ENCODE data around the gene GGCX.

The GGCX gene

DNA sequence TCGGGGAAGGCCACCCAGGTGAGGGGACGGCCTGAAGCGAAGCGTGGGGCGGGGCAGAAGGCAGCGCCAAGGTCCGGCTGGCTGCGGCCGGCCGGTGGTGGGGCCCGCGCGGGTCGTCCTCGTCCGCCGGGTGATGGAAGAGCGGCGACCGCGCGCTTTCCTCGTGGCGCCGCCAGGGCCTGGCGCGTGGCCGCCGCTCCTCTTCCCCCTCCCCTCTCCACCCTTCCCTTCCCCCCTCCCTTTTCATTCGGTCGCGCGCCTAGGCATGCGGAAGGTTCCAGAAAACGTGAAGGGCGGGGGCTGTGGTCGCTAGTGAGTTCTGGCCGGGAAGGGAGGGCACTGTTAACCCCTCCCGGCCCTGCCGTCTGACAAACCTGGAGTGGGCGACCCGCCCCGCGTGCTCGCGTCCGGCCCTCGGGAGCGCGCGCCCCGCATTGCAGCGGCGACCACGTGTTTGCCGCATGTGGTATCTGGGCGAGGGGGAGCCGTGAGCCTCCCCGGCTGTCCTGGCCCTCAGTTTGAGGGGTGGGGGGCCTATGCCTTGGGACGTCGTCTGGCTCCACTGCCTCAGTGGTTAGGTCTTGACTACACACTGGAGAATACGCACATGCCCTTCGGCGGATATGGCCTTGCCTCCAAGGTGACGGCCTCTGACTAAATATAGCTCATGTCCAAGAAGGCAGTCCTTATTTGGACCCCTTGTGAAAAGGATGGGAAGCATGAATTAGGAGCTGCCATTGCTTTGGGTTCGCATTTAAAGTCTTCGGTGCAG is 21.7 kb downstream of the GGCX start:
- DNase-seq = peak; percentile 68

DNA sequence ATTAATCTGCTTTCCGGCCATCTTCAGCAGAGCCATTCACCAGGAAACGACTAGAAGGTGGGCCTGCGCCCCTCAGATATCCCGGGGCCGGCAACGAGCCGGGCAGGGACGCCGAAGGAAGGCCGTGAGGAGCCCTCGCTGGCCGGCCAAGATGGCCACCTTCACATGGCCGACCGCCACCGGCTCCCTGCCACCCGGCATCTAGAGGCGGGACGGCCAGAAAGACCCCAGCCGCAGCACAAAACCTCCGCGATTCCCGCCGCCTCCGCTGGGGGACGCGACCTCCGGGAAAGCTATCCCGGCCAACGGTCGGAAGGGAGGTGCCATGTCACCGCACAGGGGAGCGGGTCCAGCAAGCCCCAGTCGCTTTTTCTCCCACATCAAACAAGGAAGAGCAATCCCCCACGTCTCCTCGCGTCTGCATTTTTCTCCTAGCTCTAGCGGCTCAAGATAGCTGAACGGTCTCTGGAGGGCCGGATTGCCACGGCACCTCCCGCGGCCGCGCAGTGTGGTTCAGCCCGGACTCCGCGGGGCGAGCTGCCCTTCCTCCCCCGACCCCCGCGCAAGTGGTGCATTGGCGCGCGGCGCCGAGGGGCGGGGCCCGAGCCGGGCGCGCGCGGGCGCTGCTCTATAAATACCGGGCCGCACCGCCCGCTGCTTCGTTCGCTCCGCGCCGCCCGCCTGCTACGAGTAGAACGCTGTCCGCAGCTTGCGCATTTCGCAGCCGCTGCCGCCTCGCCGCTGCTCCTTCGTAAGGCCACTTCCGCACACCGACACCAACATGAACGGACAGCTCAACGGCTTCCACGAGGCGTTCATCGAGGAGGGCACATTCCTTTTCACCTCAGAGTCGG is 22.6 kb downstream of the GGCX start, which contains the start of gene MAT2A:
Gene MAT2A (plus strand): TSS at position 662 of the 854 bp plus-strand sequence. CDS start 120 bp downstream, at position 782.
- peak; percentile 94 for DNase-seq

DNA sequence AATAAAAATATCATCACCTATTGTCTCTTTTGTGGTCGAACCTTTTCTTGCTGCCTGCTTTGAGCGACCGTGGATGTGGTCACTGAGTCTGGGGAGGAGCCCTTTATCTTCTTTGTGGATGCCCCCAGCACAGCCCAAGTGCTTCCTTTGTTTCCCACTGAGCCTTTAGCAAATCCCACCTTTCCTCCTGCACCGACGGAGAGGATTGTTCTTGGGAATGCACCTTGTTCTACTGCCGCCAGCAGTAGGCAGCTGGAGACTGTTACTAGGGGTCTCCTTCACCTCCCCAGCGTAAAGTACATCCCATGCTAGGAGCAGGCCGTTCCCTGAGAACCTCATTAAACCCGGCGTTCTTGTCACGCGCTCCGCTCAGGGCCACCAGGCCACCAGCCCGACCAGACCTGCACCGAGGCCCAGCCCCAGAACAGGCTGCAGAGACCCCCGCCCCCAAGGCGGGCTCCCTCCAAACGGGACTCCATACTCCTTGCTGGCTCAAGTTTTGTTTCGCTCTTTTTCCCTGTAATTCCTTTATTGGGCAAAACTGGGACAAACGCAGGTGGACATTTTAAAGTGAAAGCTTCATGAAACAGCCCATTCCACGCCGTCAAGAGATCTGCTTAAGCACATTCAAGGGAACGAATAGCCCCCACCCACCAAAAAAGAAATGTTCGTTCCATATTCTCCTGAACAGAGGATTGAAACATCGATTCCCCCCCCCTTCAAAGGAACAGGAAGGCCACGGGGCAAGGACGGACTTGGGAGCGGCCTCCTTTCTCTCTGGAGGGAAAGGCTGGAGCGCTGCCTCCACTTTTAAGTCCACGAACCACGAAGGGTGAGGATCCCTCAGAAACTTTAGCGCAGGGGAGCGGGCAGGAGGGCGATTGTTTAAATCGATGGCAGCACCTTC is 23.4 kb downstream of the GGCX start:
- DNase-seq = peak; percentile 33

- peak; percentile 83 for DNase-seq
Observed at GRCh38 chr2:85536479-85536878, 24.8 kb downstream of the GGCX start.

DNA sequence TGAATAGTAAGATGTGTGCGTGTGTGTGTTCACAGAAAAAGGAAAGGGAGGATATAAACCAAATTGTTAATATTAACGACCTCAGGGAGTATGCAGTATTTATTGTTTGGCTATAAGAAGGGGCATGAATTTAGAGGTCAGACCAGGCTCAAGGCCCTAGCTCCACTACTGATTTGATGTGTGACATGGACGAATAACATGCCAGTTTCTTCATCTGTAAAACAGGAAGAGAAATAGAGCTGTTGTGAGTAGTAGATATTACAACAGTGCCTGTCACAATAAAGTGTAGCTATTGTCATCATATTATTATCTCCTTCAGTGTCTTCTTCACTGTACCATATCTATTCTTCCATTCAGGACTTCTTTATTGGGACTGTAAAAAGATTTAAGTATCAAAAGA is 26.4 kb downstream of the GGCX start:
- DNase-seq = no peak

- DNase-seq = no peak
Observed at GRCh38 chr2:85534099-85534498, 27.2 kb downstream of the GGCX start.

DNA sequence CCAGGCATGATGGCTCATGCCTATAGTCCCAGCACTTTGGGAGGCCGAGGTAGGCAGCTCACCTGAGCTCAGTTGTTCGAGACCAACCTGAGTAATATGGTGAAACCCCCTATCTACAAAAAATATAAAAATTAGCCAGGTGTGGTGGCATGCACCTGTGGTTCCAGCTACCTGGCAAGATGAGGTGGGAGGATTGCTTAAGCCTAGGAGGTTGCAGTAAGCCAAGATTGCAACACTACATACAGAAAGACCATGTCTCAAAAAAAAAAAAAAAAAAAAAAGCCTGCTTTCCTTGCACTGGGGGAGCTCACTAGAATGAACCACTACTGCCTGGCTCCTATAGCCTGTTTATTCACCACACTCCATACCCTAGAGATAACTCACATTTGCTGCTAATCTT is 29.7 kb downstream of the GGCX start:
- DNase-seq = no peak

DNA sequence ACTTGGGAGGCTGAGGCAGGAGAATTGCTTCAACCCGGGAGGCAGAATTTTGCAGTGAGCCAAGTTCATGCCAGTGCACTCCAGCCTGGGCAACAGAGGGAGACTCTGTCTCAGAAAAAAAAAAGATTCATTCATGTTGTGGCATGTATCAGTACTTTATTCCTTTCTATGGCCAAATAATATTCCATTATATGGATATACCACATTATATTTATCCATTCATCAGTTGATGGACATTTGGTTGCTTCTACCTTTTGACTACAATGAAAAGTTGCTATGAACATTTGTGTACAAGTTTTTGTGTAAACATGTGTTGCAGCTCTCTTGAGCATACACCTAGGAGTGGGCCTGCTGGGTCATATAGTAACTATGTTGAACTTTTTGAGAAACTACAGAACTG is 31.5 kb downstream of the GGCX start:
- no peak for DNase-seq

- DNase-seq = no peak
Observed at GRCh38 chr2:85528355-85528754, 32.9 kb downstream of the GGCX start.

- no peak for DNase-seq
Observed at GRCh38 chr2:85527787-85528186, 33.5 kb downstream of the GGCX start.

DNA sequence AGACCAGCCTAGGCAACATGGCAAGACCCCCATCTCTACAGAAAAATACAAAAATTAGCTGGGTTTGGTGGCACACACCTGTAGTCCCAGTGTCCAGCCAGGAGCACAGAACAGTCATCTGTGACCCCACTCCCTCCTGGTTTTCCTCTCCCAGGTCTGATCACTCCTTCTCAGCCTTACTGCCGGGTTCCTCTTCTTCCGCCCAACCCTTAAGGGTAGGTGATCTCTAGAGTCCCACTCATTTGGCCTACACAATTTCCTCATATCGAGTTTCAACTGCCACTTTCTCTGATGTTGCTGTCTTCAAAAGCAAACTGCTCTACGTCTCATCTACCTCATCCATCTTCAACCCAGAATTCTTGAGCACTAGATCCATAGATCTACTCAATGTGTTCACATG is 35.7 kb downstream of the GGCX start:
- DNase-seq = no peak

GRCh38 chr2:85525029-85525428 is 36.3 kb downstream of the GGCX start:
- no peak for DNase-seq

DNA sequence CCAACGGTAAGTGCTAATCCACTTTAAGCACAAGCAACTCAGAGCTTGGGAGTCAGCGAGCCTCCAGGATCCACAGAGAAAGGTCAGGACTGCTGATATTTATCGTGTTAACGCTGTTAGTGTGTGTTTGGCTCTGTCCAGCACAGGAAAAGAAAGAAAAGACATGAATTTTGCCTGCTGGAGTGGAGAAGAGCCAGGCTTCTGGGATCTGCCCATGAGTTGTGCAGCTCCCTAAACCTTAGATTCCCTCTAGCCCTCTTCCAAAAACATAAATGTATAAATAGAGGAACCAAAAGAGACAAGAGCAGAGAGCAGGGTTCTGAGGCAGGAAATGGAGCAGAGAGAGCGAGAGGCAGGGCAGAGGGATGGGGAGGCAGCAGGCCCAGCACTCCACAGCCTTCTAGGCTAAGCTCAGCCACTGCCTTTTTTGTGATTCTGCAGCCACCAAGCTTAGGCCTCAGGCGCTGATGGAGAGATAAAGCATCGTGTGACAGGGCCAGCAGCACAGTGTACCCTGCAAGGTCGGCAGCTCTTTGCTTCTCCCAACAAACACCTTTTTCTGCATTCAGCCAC is 36.9 kb downstream of the GGCX start:
- DNase-seq = no peak

DNA sequence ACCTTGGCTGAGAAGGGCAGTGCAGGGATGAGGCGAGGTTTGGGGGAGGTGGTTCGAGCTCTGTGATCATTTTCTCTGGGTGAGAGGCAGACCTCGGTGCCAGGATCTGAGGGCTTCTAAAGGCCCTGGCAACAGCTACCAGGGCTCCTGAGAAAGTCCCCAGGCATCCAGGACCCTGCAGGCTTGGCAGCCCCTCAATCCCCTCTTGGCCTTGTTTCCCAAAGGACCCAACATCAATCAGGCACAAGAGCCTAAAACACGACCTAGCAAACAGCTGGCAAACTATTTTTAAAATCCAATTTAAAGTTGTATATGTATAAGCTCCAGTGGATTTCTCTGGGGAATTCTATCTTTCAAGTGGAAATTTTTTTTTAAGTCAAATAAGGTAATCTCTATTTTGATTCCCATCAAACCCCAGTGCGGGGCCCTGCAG is 37.4 kb downstream of the GGCX start:
- DNase-seq = no peak

GRCh38 chr2:85523062-85523902 is 38.0 kb downstream of the GGCX start:
- no peak for DNase-seq

DNA sequence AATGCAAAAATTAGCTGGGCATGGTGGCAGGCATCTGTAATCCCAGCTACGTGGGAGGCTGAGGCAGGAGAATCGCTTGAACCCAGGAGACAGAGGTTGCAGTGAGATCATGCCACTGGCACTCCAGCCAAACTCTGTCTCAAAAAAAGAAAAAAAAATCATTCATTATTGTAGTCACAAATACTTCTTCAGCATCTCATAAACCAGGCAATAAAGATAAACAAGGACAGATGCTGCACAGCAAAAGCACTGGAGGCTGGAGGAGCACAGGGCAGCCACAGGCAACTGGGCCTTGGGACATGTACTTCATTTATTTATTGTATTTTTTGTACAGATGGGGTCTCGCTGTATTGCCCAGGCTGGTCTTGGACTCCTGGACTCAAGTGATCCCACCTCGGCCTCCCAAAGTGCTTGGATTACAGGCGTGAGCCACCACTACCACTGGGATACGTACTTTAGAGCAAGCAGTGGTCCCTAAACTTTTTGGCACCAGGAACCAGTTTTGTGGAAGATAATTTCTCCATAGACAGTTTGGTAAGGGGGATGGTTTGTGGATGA is 39.1 kb downstream of the GGCX start:
- DNase-seq = no peak

DNA sequence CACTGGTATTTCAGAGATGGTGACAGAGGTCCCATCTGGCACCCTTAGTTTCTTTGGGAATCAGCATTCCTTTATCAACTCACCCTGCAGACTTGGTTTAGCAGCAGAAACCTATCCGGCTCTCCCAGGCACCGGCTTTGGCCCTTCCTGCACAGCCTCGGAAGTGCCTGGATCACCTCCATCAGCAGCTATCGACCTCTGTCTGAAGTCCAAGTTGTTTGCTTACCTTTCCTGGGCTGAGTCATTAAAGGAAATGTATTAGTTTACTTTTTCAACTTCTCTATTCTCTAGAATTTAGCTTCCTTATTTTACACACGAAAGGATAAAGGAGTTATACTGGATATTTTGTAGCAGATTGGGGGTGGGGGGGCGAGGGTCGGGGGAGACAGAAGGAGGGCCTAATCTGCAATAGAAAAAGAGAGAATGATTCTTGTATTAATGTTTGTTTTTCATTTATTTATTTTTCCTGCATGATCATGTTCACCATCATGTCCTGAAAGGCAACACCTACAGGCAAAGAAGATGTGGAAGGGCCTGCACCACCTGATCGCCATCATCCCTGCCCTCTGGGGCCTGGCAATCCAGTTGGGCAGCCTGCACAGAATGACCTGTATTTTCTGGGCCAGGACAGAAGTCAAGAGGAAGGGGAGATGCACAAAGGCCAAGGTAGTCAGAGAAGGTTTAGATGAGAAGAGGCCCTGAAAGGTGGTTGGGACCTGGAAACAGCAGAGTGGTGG is 44.5 kb downstream of the GGCX start:
- no peak for DNase-seq

DNA sequence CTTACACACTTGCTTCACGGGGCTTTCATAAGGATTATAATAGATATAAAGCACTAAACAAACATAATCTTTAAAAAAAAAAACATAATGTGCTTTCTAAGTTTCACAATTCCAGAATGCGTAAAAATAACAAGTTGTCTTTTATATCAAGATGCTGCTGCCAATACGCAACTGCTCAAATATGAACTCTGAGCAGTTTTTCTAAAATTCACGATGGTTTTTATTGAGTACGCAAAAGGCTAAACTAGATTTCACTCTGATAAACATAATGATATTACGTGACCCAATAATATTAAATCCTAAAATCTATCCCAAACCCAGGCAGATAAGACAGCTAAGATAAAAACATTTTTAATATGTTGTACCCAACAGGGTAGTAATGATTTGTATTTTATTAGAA is 47.0 kb downstream of the GGCX start:
- no peak for DNase-seq

DNA sequence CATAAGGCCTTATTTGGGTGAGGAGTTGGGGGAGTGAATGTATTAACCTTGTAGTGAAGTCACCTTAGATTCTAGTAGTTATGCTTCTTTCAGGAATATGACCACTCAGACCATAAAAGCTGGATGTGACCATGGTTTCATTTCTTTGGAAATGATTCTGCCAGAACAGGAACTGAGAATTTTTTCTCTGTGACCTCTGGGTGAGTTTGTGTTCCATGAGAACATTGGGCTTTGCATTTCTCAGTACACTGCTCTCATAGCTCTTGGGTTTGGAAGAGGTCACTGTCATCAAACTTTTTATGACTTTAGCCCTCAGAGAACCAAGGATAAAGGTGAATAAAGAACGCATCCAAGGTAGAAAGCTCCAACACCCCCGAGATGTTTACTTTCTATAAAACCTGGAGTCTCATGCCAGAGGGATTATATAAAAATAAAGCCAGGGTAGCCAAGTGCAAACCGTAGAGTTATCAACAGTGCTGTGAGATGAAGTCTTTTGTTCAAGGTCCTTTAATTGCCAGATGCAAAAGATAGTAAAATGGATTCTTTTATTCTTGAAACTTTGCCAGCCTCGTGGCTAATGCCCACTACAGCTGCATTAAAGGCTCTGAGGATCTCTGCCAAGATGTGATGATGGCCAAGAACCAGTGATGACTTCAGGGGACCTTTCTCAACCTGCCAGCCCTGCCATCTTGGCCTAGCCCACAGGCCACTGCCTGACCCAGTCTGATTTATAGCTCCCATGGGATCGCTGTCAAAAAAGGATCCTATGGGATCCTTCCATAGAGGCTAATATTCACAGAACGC is 50.1 kb downstream of the GGCX start:
- DNase-seq = no peak

DNA sequence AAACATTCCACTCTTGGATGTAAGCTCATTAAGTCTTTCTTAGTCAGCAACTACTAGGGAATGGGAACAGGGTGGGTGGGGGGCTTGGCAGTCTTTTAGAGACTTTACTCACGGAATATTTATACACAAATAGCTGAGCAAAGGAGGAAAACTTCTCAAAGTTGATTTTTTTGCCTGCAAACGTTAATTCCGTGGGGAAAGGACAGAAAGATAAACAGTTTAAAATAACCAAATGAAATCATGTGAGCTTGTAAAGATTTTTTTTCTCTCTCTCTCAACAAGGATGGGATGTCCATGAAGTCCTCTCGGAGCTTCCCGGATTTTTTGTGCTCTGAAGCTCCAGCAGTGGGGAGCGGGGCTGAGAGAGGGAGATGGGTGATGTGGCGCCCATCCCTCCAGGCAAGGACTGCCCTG is 54.5 kb downstream of the GGCX start:
- DNase-seq = peak; percentile 61
